Loucy (cell line): ENCODE measurements around the gene SH3BP5.

Experiments
- H2AFZ ChIP-seq: fragments of 200-600 bp; sonication (generic); 2 replicates; pipeline ENCODE4 v1.6.0; 2016; ENCODE audit warnings: antibody characterized with exemption, mild to moderate bottlenecking, low read length, moderate library complexity
- H3F3A ChIP-seq: fragments of 200-600 bp; 2 replicates; pipeline ENCODE4 v1.6.0; 2016; ENCODE audit warnings: antibody characterized with exemption, low read depth, mild to moderate bottlenecking
- H3K27me3 ChIP-seq: fragments of 200-600 bp; sonication (generic); 2 replicates; pipeline ENCODE4 v1.6.1; 2014; ENCODE audit warnings: low read length, mild to moderate bottlenecking; ENCODE audit not compliant: insufficient read depth, poor library complexity, severe bottlenecking
- H3K36me3 ChIP-seq: fragments of 200-600 bp; sonication (generic); 2 replicates; pipeline ENCODE4 v1.6.1; 2016; ENCODE audit warnings: low read length; ENCODE audit not compliant: insufficient read depth
- H3K4me1 ChIP-seq: fragments of 200-600 bp; sonication (generic); 2 replicates; pipeline ENCODE4 v1.5.1; 2014; ENCODE audit warnings: low read length, mild to moderate bottlenecking; ENCODE audit not compliant: insufficient read depth, poor library complexity, severe bottlenecking
- H3K4me2 ChIP-seq: fragments of 200-600 bp; sonication (generic); 2 replicates; pipeline ENCODE4 v1.6.0; 2014; ENCODE audit warnings: antibody characterized with exemption, low read length, low read depth, mild to moderate bottlenecking; ENCODE audit not compliant: poor library complexity, severe bottlenecking
- H3K4me3 ChIP-seq: fragments of 200-600 bp; sonication (generic); 2 replicates; pipeline ENCODE4 v1.5.1; 2014; ENCODE audit warnings: low read length, mild to moderate bottlenecking, mixed read lengths; ENCODE audit not compliant: poor library complexity, severe bottlenecking
- H3K79me2 ChIP-seq: fragments of 200-600 bp; sonication (generic); 2 replicates; pipeline ENCODE4 v1.6.1; 2014; ENCODE audit warnings: low read length; ENCODE audit not compliant: insufficient read depth
- H3K9ac ChIP-seq: fragments of 200-600 bp; sonication (generic); 2 replicates; pipeline ENCODE4 v1.6.0; 2014; ENCODE audit warnings: mild to moderate bottlenecking, low read depth, low read length, moderate library complexity; ENCODE audit not compliant: poor library complexity, severe bottlenecking
- H3K9me2 ChIP-seq: fragments of 200-600 bp; sonication (generic); replicated peaks from 2 replicates; pipeline ENCODE4 v1.6.1; 2016; ENCODE audit warnings: low read depth, low read length, mixed read lengths
- H3K9me3 ChIP-seq: fragments of 200-600 bp; sonication (generic); 2 replicates; pipeline ENCODE4 v1.6.1; 2014; ENCODE audit warnings: mild to moderate bottlenecking, antibody characterized with exemption, low read length, low read depth; ENCODE audit not compliant: insufficient read depth
- H4K20me1 ChIP-seq: fragments of 200-600 bp; sonication (generic); 2 replicates; pipeline ENCODE4 v1.6.0; 2014; ENCODE audit warnings: antibody characterized with exemption, low read length, mild to moderate bottlenecking; ENCODE audit not compliant: insufficient read depth, poor library complexity, severe bottlenecking
- CTCF ChIP-seq: fragments of 200-600 bp; sonication (generic); conservative IDR thresholded peaks from 2 replicates; pipeline ENCODE4 v1.5.1; 2014; ENCODE audit warnings: mild to moderate bottlenecking, antibody characterized with exemption, low read length
- EZH2phosphoT487 ChIP-seq: fragments of 200-600 bp; IDR thresholded peaks from 2 replicates; pipeline ENCODE4 v1.6.1; 2018; ENCODE audit warnings: antibody characterized with exemption, mild to moderate bottlenecking, moderate library complexity, borderline replicate concordance

SH3BP5 gene

GRCh38 chr3:15289661-15290060, 42.7 kb downstream of the SH3BP5 start:
- Histone ChIP-seq H3K9me2 (no peaks in the 10 kb centered on the region), H3K9me3 (no peaks in the 10 kb centered on the region), H2AFZ (no peak overlapping the region), H3K4me2 (no peak overlapping the region), H3F3A (peaks cover 10% of the 10 kb centered on the region), H3K4me1 (peaks cover 43% of the 10 kb centered on the region), H3K9ac (no peak overlapping the region), H3K27me3 (no peaks in the 10 kb centered on the region), H3K36me3 (no peaks in the 10 kb centered on the region), H3K79me2 (peaks cover 58% of the 10 kb centered on the region), H3K4me3 (no peak overlapping the region), H4K20me1 (peaks cover 7% of the 10 kb centered on the region)
- TF ChIP-seq EZH2phosphoT487, result no peak
- TF ChIP-seq CTCF, result no peak

DNA sequence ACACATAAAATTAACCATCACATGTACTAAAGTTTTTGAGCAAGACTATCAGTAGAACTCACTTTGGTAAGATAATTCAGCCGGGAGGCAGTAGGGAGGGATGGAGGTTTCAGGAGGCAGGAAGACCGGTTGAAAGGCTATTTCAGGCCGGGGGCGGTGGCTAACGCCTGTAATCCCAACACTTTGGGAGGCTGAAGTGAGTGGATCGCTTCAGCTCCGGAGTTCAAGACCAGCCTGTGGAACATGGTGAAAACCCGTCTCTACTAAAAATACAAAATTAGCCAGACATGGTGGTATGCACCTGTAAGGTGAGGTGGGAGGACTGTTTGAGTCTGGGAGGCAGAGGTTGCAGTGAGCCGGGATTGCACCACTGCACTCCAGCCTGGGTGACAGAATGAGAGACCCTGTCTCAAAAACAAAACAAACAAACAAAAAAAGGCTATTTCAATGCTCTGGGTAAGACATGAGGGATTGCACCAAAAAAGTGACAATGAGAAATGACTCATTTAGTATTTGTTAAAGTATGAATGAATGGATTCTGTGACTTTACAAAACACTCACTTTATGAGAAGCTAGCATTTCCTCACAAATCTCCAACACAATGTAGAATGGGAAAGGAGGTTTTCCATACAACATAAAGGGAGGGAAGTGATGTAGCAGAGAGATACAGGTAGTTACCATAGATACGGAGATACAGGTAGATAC, 43.9 kb downstream of the SH3BP5 start:
- Histone ChIP-seq H3K9me3 (no peaks in the 10 kb centered on the region), H3K9ac (no peak overlapping the region), H3K4me1 (peaks cover 46% of the 10 kb centered on the region), H3K4me3 (no peak overlapping the region), H3K79me2 (peaks cover 65% of the 10 kb centered on the region), H3K4me2 (no peak overlapping the region), H2AFZ (no peak overlapping the region), H3K27me3 (no peaks in the 10 kb centered on the region), H3K9me2 (no peaks in the 10 kb centered on the region), H4K20me1 (peaks cover 7% of the 10 kb centered on the region), H3F3A (peaks cover 10% of the 10 kb centered on the region), H3K36me3 (no peaks in the 10 kb centered on the region)
- no peak for TF ChIP-seq CTCF
- TF ChIP-seq EZH2phosphoT487, result no peak

- H3K4me2 ChIP-seq, result no peak overlapping the region
- peaks cover 7% of the 10 kb centered on the region for H4K20me1 ChIP-seq
Measured at GRCh38 chr3:15287565-15288330, 44.6 kb downstream of the SH3BP5 start.

More at GRCh38 chr3:15287565-15288330, 44.6 kb downstream of the SH3BP5 start:
- Histone ChIP-seq H3K9me2 (no peaks in the 10 kb centered on the region), H3K9ac (no peak overlapping the region), H3K27me3 (no peaks in the 10 kb centered on the region), H3F3A (peaks cover 10% of the 10 kb centered on the region), H3K79me2 (peaks cover 60% of the 10 kb centered on the region), H2AFZ (no peak overlapping the region), H3K9me3 (no peaks in the 10 kb centered on the region), H3K36me3 (no peaks in the 10 kb centered on the region), H3K4me1 (peaks cover 39% of the 10 kb centered on the region), H3K4me3 (no peak overlapping the region)
- TF ChIP-seq CTCF (no peak), EZH2phosphoT487 (no peak)
